NCI-H1092 treated with DMSO at 0.1 percent for 48 hours (cell line): Measurements from ENCODE around the gene ITIH4.

Experiments used
- DNase-seq: peaks from one replicate; lab custom pipeline; 2025; lab: John Stamatoyannopoulos, UW

The ITIH4 gene

DNA sequence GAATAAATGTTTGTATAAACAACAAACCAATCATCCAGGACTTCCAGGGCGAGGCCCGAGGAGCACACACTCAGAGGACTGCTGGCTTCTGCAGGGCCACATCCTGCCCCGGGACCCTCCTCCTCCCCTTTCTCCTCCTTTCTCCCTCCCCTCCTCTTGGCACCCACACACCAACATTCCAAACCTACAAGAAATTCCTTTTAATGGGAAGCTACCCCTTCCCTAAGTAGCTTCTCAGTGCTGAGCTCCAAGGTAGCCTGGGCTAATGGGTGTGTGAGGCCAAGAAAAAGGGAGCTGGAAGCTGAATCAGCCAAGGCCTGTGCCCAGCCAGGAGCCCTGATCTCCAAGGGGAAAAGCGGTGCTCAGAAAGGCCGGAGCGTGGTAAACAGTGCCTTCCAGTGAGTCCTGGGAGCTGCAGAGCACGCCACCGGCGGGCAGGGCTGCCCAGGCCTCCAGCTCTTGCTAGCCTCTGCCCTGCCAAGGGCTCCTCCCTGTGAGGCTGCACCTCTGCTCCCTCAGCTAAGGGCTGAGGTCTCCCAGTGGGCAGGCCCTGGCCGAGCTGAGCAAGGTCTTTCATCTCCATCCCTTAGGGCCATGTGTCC lies 32.0 kb downstream of the ITIH4 start:
- DNase-seq = no peak

DNA sequence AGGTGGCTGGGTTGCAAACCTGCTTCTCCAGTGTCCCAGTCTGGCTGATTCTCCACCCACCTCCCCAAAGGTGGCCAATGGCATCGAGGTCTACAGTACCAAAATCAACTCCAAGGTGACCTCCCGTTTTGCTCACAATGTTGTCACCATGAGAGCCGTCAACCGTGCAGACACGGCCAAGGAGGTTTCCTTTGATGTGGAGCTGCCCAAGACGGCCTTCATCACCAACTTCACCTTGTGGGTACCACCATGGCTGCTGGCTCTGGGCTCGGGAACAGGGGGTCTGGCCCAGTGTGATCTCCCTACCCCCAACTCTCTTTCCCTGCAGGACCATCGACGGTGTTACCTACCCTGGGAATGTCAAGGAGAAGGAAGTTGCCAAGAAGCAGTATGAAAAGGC lies 34.1 kb downstream of the ITIH4 start:
- DNase-seq = no peak

DNA sequence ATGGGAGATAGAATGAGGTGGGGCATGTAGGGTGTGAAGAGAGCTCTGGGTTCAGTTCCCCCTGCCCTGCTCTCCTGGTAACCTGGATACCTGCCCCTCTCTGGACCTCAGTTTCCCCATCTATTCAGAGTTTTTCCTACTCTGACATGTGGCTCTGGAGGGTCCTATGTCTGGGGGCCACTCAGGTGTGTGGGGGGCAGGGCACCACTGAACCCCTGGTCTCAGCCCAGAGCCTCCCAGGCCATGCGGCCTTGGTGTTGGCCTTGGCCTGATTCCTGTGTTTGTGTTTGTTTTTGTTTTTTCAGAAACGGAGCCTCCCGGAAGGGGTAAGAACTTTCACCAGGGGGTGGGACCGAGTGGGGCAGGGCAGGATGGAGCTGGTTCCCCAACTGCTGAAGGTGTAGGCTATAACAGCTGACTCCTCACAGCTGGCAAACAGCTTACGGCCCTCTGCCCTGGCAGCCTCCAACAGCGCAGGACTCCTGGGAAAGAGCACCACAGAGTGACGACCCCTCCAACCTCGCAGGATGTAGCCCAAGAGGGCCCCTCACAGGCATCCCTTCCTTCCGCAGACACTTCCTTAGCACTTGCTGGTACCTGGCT lies 35.1 kb downstream of the ITIH4 start:
- DNase-seq = no peak

DNA sequence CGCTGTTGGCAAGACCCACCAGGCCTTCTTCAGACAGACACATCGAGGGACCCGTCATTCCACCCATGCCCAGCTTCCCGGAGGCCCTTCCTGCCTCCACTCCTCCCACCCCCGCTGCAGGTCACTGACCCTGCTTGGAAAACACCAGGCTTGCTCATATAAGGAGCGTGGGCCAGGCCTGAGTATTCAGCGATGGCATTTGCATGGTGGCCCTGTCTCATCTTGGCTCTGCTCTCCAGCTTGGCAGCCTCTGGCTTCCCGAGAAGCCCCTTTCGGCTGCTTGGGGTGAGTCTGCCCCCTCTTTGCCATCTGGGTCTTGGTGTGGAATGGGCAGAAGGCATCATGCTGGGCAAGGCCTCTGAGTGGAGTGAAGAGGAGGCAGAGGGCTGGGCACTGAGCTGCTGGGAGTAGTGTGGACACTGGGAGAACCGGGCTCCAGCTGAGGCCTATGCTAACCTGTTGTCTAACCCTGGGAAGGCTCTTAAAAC lies 35.8 kb downstream of the ITIH4 start, which contains the start of gene ITIH3:
ITIH3 (plus strand) TSS at position 185 of the 488 bp plus-strand sequence; CDS start at position 193, 8 bp downstream.
- DNase-seq = no peak

DNA sequence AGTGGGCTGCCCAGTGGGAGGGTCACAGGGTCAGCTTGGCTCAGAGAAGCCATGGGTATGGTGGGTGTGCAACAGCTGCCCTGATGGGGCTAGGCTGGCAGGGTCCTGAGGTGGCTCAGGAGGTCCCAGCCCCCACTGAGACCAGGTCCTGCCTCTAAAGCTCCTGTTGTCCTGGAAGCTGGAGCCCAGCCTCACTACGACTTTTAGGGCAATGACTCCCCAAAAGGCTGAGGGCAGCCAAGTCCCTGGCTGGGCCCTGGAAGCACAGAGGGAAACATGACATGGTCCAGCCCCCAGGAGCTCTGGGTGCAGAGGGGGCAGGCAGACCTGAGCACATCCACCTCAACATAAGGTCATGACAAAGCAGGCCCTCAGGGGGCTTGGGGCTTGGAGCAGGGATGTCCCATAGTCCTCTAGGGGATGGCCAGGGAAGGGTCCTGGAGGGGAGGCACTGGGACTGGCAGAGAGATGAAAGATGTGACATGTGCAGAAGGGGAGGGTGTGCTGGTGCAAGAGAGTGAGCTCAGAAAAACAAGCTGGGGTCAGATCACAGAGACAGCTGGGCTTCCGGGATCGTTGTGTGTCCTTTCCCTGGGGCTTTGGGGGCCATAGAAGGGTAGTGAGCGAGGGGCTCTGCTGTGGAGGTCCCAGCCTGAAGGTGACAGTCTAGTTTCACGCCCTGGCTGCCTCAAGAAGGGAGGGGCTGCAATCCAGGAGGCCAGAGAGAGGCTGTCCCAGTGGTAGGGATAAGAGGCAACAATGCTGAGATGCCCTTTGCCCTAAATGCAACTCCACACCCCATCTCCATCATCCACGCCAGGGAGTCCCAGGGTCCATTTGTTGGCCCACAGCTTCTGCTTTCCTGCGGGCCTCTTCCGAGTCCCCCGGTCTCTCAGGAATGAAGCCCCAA lies 36.5 kb downstream of the ITIH4 start:
- no peak for DNase-seq

DNA sequence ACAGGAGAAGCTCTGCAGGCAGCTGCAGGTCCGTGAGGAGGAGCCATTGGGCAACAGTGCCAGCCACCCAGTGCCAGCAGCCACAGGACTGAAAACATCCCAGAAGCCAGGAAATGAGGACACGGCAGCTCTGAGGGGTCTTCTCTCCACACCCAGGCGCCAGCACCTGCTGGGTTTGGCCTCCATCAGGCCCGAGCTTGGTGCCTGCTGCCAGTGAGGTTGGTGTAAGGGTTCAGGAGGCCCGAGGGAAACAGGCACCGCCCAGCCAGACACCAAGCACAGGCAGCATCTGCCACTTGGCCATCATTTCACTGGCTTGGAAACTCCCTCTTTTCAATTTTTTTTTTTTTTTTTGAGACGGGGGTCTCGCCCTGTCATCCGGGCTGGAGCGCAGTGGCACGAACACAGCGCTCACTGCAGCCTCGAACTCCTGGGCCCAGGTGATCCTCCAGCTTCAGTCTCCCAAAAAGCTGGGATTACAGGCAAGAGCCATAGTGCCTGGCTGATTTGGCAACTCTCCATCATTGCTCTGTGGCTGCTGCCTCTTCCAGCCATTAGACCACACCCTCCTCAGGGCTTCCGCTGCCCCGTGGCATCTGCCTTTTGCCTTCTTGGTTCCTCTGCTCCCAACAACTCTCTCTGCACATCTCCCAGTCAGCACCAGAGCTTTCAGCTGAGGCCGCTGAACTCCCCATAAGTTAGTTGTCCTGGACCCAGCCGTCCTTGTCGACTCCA lies 37.3 kb downstream of the ITIH4 start:
- DNase-seq = no peak

DNA sequence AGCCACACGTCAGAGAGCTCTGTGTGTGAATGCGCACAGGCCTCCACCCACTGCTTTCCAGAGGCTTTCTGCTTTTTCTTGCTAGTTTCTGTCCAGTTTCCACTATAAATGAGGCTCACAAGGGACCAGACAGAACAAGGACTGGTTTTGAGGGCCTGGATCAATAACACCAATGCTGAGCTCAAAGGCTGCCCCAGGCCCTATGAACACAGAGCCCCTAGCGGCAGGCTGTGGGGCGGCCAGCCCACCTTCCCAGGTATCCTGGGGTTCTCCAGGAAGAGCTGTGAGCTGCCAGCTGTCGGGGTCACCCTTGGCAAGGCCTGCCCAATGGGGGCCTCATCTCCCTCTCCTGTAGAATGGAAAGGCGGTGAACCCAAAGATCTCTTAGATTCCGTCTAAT lies 38.1 kb downstream of the ITIH4 start:
- DNase-seq = no peak

DNA sequence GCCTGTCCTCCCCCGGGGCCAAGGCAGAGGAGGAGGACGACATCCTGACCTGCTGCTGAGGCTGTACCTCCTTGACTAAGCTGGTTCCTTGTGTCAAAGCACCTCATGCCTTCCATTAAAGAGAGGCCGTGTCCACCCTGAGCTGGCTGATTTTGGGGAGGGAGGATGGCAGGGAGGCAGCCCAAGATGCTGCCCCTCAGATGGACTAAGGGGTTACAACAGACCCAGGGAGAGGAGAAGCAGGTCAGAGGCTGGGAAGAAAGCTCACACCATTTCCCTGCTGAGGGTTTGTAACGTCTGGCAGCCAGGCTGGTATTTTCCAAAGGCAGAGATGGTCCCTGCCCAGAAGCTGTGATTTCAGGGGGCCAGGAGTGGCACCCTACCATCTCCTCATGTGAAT lies 38.5 kb downstream of the ITIH4 start:
- no peak for DNase-seq

DNA sequence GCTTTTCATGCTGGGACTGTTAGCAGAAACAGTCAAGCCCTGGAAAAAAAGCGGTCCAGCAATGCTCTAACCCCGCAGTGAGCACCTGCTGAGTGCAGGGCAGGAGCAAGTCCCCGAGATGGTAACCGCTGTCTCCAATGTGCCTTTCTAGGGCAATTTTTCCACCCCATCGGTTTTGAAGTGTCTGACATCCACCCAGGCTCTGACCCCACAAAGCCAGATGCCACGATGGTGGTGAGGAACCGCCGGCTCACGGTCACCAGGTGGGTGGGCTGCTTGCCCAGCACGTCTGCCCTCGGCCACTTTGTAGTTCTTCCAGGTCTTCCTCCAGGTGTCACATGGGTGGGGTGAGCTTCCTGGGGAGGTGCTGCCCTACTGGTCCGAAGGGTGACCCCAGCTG lies 39.1 kb downstream of the ITIH4 start:
- DNase-seq = no peak

DNA sequence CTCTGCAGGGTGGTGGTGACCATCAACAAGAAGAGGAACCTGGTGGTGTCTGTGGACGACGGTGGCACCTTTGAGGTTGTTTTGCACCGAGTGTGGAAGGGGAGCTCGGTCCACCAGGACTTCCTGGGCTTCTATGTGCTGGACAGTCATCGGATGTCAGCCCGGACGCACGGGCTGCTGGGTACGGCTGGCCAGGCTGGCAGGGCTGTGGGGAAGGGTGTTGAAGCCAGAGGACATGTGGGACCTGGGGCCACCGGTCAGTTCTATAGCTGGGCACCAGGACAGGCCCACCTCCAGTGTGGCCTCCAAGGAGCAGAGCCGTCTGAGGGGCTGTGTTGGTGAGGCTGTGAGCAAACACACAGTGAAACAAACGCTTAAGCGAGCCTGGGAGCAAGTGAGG lies 39.7 kb downstream of the ITIH4 start:
- DNase-seq = no peak

DNA sequence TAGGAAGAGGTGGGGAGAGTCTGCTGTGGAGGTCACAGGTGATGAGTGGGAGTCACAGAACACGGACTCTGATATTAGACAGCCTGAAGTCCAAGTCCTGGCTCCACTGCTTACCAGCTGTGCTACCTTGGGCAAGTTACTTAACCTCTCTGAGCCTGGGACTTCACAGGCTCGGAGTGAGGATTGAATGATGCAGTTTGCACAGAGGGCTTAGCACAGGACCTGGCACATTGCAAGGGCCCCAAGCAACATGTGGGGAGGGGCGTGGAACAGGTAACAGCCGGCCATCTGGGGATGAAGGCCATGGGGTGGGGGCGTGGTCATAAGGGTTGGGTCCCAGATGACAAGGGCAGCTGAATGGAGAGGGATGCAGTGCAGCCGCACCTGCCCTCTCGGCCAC lies 40.1 kb downstream of the ITIH4 start:
- DNase-seq = no peak

DNA sequence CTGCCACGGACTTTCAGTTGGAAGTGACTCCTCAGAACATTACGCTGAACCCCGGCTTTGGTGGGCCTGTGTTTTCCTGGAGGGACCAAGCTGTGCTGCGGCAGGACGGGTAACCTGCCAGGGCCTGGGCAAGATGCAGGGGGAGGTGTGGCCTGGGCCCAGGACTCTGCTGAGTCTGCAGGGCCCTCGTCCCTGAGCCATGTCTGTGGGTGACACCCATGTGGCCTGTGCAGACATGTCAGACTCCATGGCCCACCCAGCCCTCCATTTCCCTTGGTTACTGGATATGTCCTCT lies 40.8 kb downstream of the ITIH4 start:
- no peak for DNase-seq

DNA sequence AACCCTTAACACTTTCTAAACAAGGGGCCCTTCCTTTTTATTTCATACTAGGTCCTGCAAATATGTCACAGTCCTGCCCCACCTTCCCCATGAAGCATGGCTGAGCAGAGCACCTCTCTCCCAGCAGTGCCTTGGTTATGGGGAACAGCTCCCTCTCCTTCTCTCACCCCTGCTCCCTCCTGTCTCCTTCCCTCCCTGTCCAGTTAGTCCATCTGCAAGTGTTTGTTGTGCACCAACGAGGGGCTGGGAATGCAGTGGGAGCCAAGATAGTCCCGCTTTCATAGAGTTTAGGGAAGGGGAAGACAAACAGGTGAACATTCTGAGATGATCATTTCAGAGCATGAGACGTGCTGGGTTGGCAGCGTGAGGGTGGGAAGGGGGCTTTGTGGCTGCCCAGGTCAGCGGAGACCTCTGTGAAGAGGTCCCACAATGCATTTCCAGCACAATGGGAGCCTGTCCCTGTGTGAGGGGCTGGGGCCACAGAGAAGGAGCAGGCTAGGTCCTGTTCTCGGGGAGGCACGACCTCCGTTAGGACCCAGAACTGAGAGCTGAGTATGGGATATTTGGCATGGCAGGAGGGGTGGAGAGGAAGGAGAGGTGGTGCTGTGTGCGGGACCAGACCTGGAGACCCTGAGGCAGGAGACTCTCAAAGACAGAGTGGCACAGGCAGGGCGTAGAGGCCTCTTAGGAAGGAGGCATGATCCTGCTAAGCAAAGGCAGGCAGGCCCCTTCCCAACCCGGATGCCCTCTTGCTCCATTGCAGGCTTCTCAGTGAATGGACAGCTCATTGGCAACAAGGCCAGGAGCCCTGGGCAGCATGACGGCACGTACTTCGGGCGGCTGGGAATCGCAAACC lies 41.4 kb downstream of the ITIH4 start:
- no peak for DNase-seq

DNA sequence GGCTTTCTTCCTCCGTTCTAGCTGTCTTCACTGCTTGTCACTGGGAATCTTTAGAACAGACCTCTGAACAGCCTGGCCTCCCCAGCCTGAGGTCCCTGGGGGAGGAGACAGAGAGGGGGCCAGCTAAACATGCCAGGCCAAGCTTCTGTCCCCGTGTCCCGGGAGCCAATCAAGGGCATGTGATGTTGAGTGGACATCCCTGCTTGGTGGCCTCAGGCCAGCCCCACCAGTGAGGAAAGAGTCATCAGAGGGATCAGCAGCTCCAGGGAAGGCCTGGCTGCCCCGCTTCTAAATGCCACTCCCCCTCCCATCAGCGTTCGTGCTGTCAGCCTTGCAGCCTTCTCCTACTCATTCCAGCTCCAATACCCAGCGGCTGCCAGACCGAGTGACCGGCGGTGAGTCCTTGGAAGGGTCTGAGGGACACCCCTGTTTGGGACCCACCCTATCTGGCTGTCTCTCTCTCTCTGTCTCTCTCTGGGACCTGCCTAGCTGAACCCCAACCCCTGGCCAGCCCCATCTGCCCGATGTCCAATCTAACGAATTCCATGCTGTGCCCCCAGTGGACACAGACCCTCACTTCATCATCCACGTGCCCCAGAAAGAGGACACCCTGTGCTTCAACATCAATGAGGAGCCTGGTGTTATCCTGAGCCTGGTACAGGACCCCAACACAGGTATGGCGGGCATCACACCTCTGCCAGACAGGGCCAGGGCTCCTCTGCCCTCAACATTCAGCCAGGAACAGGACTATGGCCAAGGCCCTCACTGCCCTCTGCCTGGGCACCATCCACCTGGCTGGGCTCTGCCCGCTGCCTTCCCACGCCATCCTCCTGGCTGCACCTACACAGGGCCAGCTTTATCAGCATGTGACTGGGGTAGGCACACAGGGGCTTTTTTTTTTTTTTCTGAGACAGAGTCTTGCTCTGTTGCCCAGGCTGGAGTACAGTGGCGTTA lies 42.5 kb downstream of the ITIH4 start:
- DNase-seq = no peak

DNA sequence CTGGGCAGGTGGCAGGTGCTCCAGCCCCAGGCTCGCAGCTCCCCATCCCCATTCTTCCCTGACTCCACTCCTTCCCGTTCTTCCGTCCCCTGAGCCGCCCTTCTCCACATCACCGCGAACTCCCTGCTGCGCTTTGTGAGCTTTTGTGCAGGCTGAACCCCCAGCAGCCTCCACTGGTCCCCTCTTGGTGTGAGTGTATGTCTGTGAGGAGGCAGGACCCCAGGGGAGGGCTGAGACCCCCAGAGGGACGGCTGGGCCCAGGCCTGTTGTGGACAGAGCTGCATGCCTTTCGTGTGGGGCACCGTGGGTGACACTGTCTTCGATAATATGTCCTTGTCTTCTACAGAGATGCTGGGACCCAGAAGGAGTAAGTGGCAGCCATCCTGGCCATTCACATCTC lies 43.2 kb downstream of the ITIH4 start:
- no peak for DNase-seq

DNA sequence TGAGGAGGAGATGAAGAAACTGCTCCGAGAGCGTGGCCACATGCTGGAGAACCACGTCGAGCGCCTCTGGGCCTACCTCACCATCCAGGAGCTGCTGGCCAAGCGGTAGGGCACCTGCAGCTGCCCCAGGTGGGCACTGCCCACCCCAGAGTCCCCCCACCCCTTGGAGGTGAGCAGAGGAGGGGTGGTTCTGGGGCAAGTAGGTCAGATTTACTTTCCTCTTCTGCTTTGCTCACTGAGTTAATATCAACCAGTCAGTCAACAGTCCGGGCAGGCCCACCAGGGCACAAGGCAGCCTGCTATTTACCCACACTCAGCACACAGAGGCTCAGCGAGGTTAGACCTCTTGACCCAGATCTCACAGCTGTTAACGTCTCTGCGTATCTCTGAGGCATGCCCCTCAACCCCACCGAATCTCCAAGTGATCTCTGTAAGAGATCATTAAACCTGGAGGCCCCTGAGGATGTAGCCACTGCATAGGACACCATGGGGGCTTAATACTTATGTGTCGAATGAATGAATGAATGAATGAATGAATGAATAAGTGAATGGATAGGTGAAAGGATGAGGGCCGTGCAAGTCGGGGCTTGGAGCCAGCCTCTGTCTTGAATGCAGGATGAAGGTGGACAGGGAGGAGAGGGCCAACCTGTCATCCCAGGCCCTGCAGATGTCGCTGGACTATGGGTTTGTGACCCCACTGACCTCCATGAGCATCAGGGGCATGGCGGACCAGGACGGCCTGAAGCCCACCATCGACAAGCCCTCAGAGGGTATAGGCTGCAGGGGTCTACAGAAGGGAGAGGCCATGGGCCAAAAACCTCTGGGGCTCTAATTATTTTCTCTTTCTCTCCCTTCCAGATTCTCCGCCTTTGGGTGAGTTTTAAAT lies 43.9 kb downstream of the ITIH4 start:
- DNase-seq = no peak

DNA sequence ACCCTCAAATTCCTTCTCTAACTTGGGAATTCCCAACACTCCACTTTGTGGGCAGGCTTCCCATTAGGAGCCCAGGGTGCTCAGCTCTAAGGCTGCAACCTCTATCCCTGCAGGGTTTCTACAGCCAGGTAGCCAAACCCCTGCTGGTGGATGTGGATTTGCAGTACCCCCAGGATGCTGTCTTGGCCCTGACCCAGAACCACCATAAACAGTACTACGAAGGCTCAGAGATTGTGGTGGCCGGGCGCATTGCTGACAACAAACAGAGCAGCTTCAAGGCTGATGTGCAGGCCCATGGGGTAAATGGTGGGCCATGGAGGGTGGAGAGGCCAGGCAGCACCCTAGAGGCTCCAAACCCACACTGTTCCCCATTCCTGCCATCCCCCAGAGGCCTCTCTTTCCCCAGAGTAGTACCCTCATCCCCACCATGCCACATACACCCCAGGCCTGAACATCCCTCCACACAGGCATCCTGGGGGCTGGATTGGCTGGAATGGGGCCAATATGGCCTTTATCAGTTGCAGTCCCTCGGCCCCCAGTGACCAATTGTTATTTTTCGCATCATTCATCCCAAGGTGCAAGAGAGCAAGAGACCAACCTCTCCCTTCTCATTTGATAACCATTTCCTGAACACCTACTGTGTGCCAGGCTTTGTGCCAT lies 45.4 kb downstream of the ITIH4 start:
- DNase-seq = no peak

DNA sequence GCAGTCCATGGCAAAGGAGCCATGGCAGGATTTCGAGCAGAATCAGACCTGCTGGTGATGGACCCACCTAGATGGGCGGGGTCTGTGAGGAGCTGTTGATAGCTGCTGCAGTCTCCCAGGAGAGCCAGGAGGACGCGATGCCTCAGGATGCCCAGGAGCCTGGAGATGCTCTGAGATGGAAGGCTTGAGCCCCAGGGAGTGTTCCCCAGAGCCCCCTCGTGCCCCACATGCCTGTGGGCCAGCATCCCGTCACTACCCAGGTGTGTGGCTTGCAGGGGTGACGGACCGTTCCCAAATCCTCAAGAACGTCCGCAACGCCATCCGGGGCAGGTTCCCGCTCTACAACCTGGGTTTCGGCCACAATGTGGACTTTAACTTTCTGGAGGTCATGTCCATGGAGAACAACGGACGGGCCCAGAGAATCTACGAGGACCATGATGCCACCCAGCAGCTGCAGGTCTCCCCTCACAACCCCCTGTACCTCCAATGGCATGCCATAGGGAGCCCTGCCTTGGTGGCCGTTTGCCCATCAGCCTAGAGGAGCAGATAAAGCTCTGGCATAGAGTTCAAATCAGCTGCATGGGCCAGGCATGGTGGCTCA lies 46.4 kb downstream of the ITIH4 start:
- no peak for DNase-seq

DNA sequence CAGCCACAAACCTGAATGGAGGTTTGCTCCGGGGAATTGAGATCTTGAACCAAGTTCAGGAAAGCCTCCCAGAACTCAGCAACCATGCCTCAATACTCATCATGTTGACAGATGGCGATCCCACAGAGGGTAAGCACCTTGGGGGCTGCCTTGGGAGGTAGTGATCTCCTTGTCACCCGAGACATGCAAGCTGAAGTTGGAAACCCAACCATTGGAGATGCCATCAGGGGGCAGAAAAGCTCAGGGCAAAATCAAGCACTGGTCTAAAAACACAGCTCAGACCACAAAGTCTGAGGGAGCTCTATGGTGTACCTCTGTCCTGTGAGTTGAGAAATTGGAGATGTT lies 47.3 kb downstream of the ITIH4 start:
- no peak for DNase-seq
